ENCODE results near the gene GMDS. TPM values are rescaled to one million over a fixed set of nuclear protein-coding genes. Genes with fewer than 3 reads are reported as not detected.

The GMDS gene
- total and polyA plus RNA-seq, 2 of the 13 experiments (the other 11 are each of a cell fraction or from before 2014, with no cell fraction given) = 64.4 to 112 TPM

GRCh38 chr6:2245877-2246863, 765 bp upstream of the GMDS start (continued):
- TF ChIP-seq GLI4 (CRISPR knock-in tag; IDR thresholded peaks at IDR 0.05; ENCODE audit: borderline replicate concordance) (no peak; the same call in 1 of the 2 replicates), TFDP2 (CRISPR knock-in tag; IDR thresholded peaks at IDR 0.05) (no peak), ZBTB39 (CRISPR knock-in tag; IDR thresholded peaks at IDR 0.05) (no peak), HDAC6 (IDR thresholded peaks at IDR 0.05; ENCODE audit: low read depth, low read length) (no peak), HOXA9 (CRISPR knock-in tag; IDR thresholded peaks at IDR 0.05; ENCODE audit: borderline replicate concordance) (no peak), SMAD9 (CRISPR knock-in tag; IDR thresholded peaks at IDR 0.05) (0 out of 2 replicates have a peak, but pooled peaks have one; percentile 61), CENPX (CRISPR knock-in tag; IDR thresholded peaks at IDR 0.05) (no peak), BHLHE40 (IDR thresholded peaks at IDR 0.05; ENCODE audit: low read length) (no peak), ZNF253 (CRISPR knock-in tag; IDR thresholded peaks at IDR 0.05; ENCODE audit: borderline replicate concordance) (no peak), EZH2 (conservative IDR thresholded peaks at IDR 0.05; ENCODE audit: low read depth, low read length) (no peak), ZNF703 (CRISPR knock-in tag; IDR thresholded peaks at IDR 0.05; ENCODE audit: borderline replicate concordance) (no peak), ZNF816 (CRISPR knock-in tag; IDR thresholded peaks at IDR 0.05; ENCODE audit: borderline replicate concordance) (no peak), HNRNPH1 (optimal IDR thresholded peaks at IDR 0.05; ENCODE audit: low read depth, low read length) (peak; percentile 26), GATAD1 (CRISPR knock-in tag; IDR thresholded peaks at IDR 0.05) (peak; percentile 44; the same call in 1 of the 2 replicates), ZNF20 (CRISPR knock-in tag; IDR thresholded peaks at IDR 0.05) (peak; percentile 91; the same call in 1 of the 2 replicates), ZNF34 (CRISPR knock-in tag; IDR thresholded peaks at IDR 0.05; ENCODE audit: borderline replicate concordance) (no peak; the same call in 1 of the 2 replicates), BORCS8-MEF2B (CRISPR knock-in tag; IDR thresholded peaks at IDR 0.05) (no peak), FOXO4 (CRISPR knock-in tag; conservative IDR thresholded peaks at IDR 0.05) (no peak), THAP11 (CRISPR knock-in tag; IDR thresholded peaks at IDR 0.05) (peak; percentile 61), ZNF329 (CRISPR knock-in tag; IDR thresholded peaks at IDR 0.05; ENCODE audit: low read depth) (no peak), MAFF (IDR thresholded peaks at IDR 0.05; ENCODE audit: low read depth, low read length) (no peak), RORA (CRISPR knock-in tag; IDR thresholded peaks at IDR 0.05) (no peak)
- TF ChIP-seq, protein P1, sequence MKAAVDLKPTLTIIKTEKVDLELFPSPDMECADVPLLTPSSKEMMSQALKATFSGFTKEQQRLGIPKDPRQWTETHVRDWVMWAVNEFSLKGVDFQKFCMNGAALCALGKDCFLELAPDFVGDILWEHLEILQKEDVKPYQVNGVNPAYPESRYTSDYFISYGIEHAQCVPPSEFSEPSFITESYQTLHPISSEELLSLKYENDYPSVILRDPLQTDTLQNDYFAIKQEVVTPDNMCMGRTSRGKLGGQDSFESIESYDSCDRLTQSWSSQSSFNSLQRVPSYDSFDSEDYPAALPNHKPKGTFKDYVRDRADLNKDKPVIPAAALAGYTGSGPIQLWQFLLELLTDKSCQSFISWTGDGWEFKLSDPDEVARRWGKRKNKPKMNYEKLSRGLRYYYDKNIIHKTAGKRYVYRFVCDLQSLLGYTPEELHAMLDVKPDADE (CRISPR knock-in tag; IDR thresholded peaks at IDR 0.05) = no peak
